HG03565 (cell line): ENCODE measurements around the gene INPP5B.
"Not testable (repeated sequence)": the region's sequence is repeated elsewhere in the genome, so short reads cannot be mapped to it uniquely, and the experiment has no call there.

ENCODE experiments used
- ATAC-seq: cut with Tn5 transposase; IDR thresholded peaks from one replicate; pipeline ENCODE4 v1.9.1; 2021; ENCODE audit warnings: mild to moderate bottlenecking, moderate library complexity; ENCODE audit not compliant: unreplicated experiment

INPP5B gene

GRCh38 chr1:37946703-37947360 is at the start of gene INPP5B:
TSS of gene INPP5B (minus strand) at chr1:37947053. CDS start at chr1:37946308, 745 bp downstream.
- ATAC-seq = peak; percentile 71

GRCh38 chr1:37995751-37996345 is 49.0 kb upstream of the INPP5B start:
- ATAC-seq = no peak

- ATAC-seq = no peak
Observed at GRCh38 chr1:37994886-37995566, 48.2 kb upstream of the INPP5B start.

GRCh38 chr1:37989361-37989930 is 42.6 kb upstream of the INPP5B start:
- ATAC-seq = no peak

GRCh38 chr1:37987679-37988078 is 40.8 kb upstream of the INPP5B start:
- ATAC-seq = no peak

GRCh38 chr1:37983546-37983945 is 36.7 kb upstream of the INPP5B start:
- no peak for ATAC-seq

GRCh38 chr1:37978541-37978940 is 31.7 kb upstream of the INPP5B start:
- ATAC-seq = no peak

GRCh38 chr1:37975083-37975482 is 28.2 kb upstream of the INPP5B start:
- not testable (repeated sequence) for ATAC-seq

- no peak for ATAC-seq
Observed at GRCh38 chr1:37974567-37974966, 27.7 kb upstream of the INPP5B start.

GRCh38 chr1:37973684-37974083 is 26.8 kb upstream of the INPP5B start:
- ATAC-seq = not testable (repeated sequence)

GRCh38 chr1:37965301-37965700 is 18.4 kb upstream of the INPP5B start:
- no peak for ATAC-seq

- not testable (repeated sequence) for ATAC-seq
Observed at GRCh38 chr1:37964106-37964505, 17.3 kb upstream of the INPP5B start.

GRCh38 chr1:37958690-37959089 is 11.8 kb upstream of the INPP5B start:
- no peak for ATAC-seq

- no peak for ATAC-seq
Observed at GRCh38 chr1:37955685-37956084, 8.8 kb upstream of the INPP5B start.

- no peak for ATAC-seq
Observed at GRCh38 chr1:37954316-37954971, 7.6 kb upstream of the INPP5B start.

- no peak for ATAC-seq
Observed at GRCh38 chr1:37952738-37953137, 5.9 kb upstream of the INPP5B start.

- ATAC-seq = no peak
Observed at GRCh38 chr1:37951783-37952624, 5.2 kb upstream of the INPP5B start.

- ATAC-seq = no peak
Observed at GRCh38 chr1:37951041-37951782, 4.4 kb upstream of the INPP5B start.

GRCh38 chr1:37949524-37950152 is 2.8 kb upstream of the INPP5B start:
- ATAC-seq = no peak
